Measurements from ENCODE around the gene ABCA7. TPM values are rescaled to one million over a fixed set of nuclear protein-coding genes. Genes with fewer than 3 reads are reported as not detected.

ABCA7 gene
- total RNA-seq, 3 donors from 2014 or later (not counting 1 experiment from before 2014, with no cell fraction given) = 73.3 to 149 (median 121) TPM

- peaks cover 39% of the 10 kb centered on the region for H3K36me3 ChIP-seq (ENCODE audit: control insufficient read depth, insufficient read depth, low read length)
- no peaks in the 10 kb centered on the region for H3K9me3 ChIP-seq (ENCODE audit: control insufficient read depth, insufficient read depth, low read length)
- no peaks in the 10 kb centered on the region for H3K9me3 Mint-ChIP-seq
- H3K27ac ChIP-seq (ENCODE audit: low read length) = no peak overlapping the region
- peaks cover 39 to 48% of the 10 kb centered on the region in 2 donors for H3K4me1 Mint-ChIP-seq
- intact Hi-C loops (cut with micrococcal nuclease) = loop anchor here (2.0 kb wide), 1 partner anchor 21 kb away; the partner anchor contains the start of genes RNU6-2 and TMEM259
- no peaks in the 10 kb centered on the region for H3K27me3 Mint-ChIP-seq (ENCODE audit: low read depth in 2 of 2)
- peaks cover 59% of the 10 kb centered on the region for H3K4me1 ChIP-seq (ENCODE audit: control insufficient read depth, insufficient read depth, low read length)
- ATAC-seq (no peak), DNase-seq (no peak)
- 94% methylated on average over 43 of the region's 43 CpGs for WGBS (ENCODE audit: insufficient coverage)
- H3K27me3 ChIP-seq (ENCODE audit: control insufficient read depth, insufficient read depth, low read length) = no peaks in the 10 kb centered on the region
- H3K4me3 ChIP-seq (ENCODE audit: low read length) = no peak overlapping the region
- no peaks in the 10 kb centered on the region for H3K36me3 Mint-ChIP-seq
- TF ChIP-seq CTCF (IDR thresholded peaks at IDR 0.05) = no peak
- H3K27ac Mint-ChIP-seq = no peak overlapping the region
- peak overlapping the region; percentile 17 for H3K4me3 Mint-ChIP-seq
These were observed 2.2 kb downstream of the ABCA7 start for GRCh38 chr19:1041835-1042685.

GRCh38 chr19:1042689-1043511 lies 3.0 kb downstream of the ABCA7 start:
- 95% methylated on average over 23 of the region's 23 CpGs for WGBS (ENCODE audit: insufficient coverage)
- H3K9me3 Mint-ChIP-seq = no peaks in the 10 kb centered on the region
- H3K4me3 Mint-ChIP-seq = peak overlapping the region; percentile 17
- H3K4me1 Mint-ChIP-seq = peaks cover 33 to 42% of the 10 kb centered on the region in 2 donors
- Histone ChIP-seq H3K36me3 (ENCODE audit: control insufficient read depth, insufficient read depth, low read length) (peaks cover 34% of the 10 kb centered on the region), H3K4me1 (ENCODE audit: control insufficient read depth, insufficient read depth, low read length) (peaks cover 51% of the 10 kb centered on the region), H3K4me3 (ENCODE audit: low read length) (no peak overlapping the region), H3K27me3 (ENCODE audit: control insufficient read depth, insufficient read depth, low read length) (no peaks in the 10 kb centered on the region), H3K9me3 (ENCODE audit: control insufficient read depth, insufficient read depth, low read length) (no peaks in the 10 kb centered on the region), H3K27ac (ENCODE audit: low read length) (no peak overlapping the region)
- no peaks in the 10 kb centered on the region for H3K27me3 Mint-ChIP-seq (ENCODE audit: low read depth in 2 of 2)
- no peak for DNase-seq
- H3K36me3 Mint-ChIP-seq = no peaks in the 10 kb centered on the region
- ATAC-seq = no peak
- intact Hi-C loops (cut with micrococcal nuclease) = no loop called here
- TF ChIP-seq CTCF (IDR thresholded peaks at IDR 0.05) = no peak
- H3K27ac Mint-ChIP-seq = no peak overlapping the region

GRCh38 chr19:1045247-1045603 lies 5.3 kb downstream of the ABCA7 start:
- no peaks in the 10 kb centered on the region for H3K9me3 Mint-ChIP-seq
- peak overlapping the region; percentile 37 for H3K4me3 Mint-ChIP-seq
- ATAC-seq = peak; percentile 78 to 87 (median 80)
- intact Hi-C loops (cut with micrococcal nuclease) = no loop called here
- TF ChIP-seq CTCF (IDR thresholded peaks at IDR 0.05) = no peak
- WGBS (ENCODE audit: insufficient coverage) = 87% methylated on average over 10 of the region's 10 CpGs
- peak; percentile 57 to 81 for DNase-seq
- H3K27me3 Mint-ChIP-seq (ENCODE audit: low read depth in 2 of 2) = no peaks in the 10 kb centered on the region
- H3K36me3 ChIP-seq (ENCODE audit: control insufficient read depth, insufficient read depth, low read length) = peaks cover 39% of the 10 kb centered on the region
- H3K27ac Mint-ChIP-seq = no peak overlapping the region
- H3K9me3 ChIP-seq (ENCODE audit: control insufficient read depth, insufficient read depth, low read length) = no peaks in the 10 kb centered on the region
- H3K27me3 ChIP-seq (ENCODE audit: control insufficient read depth, insufficient read depth, low read length) = no peaks in the 10 kb centered on the region
- H3K4me1 ChIP-seq (ENCODE audit: control insufficient read depth, insufficient read depth, low read length) = peaks cover 30% of the 10 kb centered on the region
- H3K4me1 Mint-ChIP-seq = peaks cover 10 to 18% of the 10 kb centered on the region in 2 donors
- H3K4me3 ChIP-seq (ENCODE audit: low read length) = no peak overlapping the region
- H3K27ac ChIP-seq (ENCODE audit: low read length) = no peak overlapping the region
- H3K36me3 Mint-ChIP-seq = no peaks in the 10 kb centered on the region
